Lower leg skin (tissue), 4 donors: ENCODE measurements around the gene MROH2B. TPM values are rescaled to one million over a fixed set of nuclear protein-coding genes. Genes with fewer than 3 reads are reported as not detected.

Experiments used
- DNase-seq, 2 donors: peaks; one replicate each; pipeline ENCODE4 v3.0.0-alpha.2; 2019; ENCODE audit warnings: low spot score in 2 of 2
- H3K4me3 ChIP-seq: fragments of 200-600 bp; sonication (generic); 2 replicates; pipeline ENCODE4 v1.5.1; 2017; ENCODE audit warnings: mild to moderate bottlenecking, low read depth; ENCODE audit not compliant: poor library complexity, severe bottlenecking
- CTCF ChIP-seq, 3 donors: fragments of 450-650 bp; IDR thresholded peaks; one replicate each; pipeline ENCODE4 v1.5.1; 2016; ENCODE audit warnings: antibody characterized with exemption in 3 of 3, mild to moderate bottlenecking in 3 of 3, moderate library complexity in 2 of 3
- POLR2A ChIP-seq, 2 donors: fragments of 450-650 bp; IDR thresholded peaks; one replicate each; pipeline ENCODE4 v1.6.1; 2016 to 2017; ENCODE audit warnings: antibody characterized with exemption in 2 of 2, mild to moderate bottlenecking in 1 of 2, moderate library complexity in 1 of 2
- WGBS, 2 donors: methylation state at CpG; one replicate each; pipeline ENCODE4 v1.1.5; 2018; 5-methylcytosine and 5-hydroxymethylcytosine counted together
- intact Hi-C: fragments of 100-400 bp; cut with DNase I; formaldehyde crosslinking; loops from one replicate; pipeline ENCODE4 v1.15.0; 2023; ENCODE audit warnings: low total_unique reads
- total RNA-seq, 4 donors: library from RNA; depleted of rRNA; stranded (reverse); fragments of >200 nt; gene quantifications; one replicate each; pipeline ENCODE4 v1.1.0, GENCODE V29; 2016

The MROH2B gene
- total RNA-seq, 4 donors from 2014 or later = not detected

GRCh38 chr5:40995801-40996586, 75.1 kb downstream of the MROH2B start:
- WGBS, 2 donors = 92 to 93% methylated on average over 5 of the region's 5 CpGs
- DNase-seq = no peak
- intact Hi-C loops = no loop called here
- H3K4me3 ChIP-seq = no peak overlapping the region
- TF ChIP-seq CTCF (IDR thresholded peaks at IDR 0.05) = no peak
- TF ChIP-seq POLR2A (IDR thresholded peaks at IDR 0.05) = no peak

GRCh38 chr5:40991981-40992559, 79.1 kb downstream of the MROH2B start:
- intact Hi-C loops = no loop called here
- DNase-seq = no peak
- no peak for TF ChIP-seq CTCF (IDR thresholded peaks at IDR 0.05)
- no peak for TF ChIP-seq POLR2A (IDR thresholded peaks at IDR 0.05)
- H3K4me3 ChIP-seq = no peak overlapping the region
- WGBS, 2 donors = 63 to 67% methylated on average over 5 of the region's 5 CpGs

GRCh38 chr5:40991168-40991980, 79.8 kb downstream of the MROH2B start:
- no peak for TF ChIP-seq POLR2A (IDR thresholded peaks at IDR 0.05)
- TF ChIP-seq CTCF (IDR thresholded peaks at IDR 0.05) = no peak
- intact Hi-C loops = no loop called here
- H3K4me3 ChIP-seq = no peak overlapping the region
- DNase-seq = peak in 1 of 2 donors; percentile 66
- 15 to 19% methylated on average over 2 of the region's 2 CpGs for WGBS, 2 donors

- 83 to 91% methylated on average over 8 of the region's 8 CpGs for WGBS, 2 donors
These were observed 82.2 kb downstream of the MROH2B start for GRCh38 chr5:40988746-40989510.

More at GRCh38 chr5:40988746-40989510, 82.2 kb downstream of the MROH2B start:
- H3K4me3 ChIP-seq = no peak overlapping the region
- DNase-seq = no peak
- intact Hi-C loops = no loop called here
- TF ChIP-seq POLR2A (IDR thresholded peaks at IDR 0.05) (no peak), CTCF (IDR thresholded peaks at IDR 0.05) (no peak)
